ENCODE results near the gene SLC15A4. TPM values are rescaled to one million over a fixed set of nuclear protein-coding genes. Genes with fewer than 3 reads are reported as not detected.

SLC15A4 gene
- total RNA-seq, 1 donor from 2014 or later, result 31.3 TPM

DNA sequence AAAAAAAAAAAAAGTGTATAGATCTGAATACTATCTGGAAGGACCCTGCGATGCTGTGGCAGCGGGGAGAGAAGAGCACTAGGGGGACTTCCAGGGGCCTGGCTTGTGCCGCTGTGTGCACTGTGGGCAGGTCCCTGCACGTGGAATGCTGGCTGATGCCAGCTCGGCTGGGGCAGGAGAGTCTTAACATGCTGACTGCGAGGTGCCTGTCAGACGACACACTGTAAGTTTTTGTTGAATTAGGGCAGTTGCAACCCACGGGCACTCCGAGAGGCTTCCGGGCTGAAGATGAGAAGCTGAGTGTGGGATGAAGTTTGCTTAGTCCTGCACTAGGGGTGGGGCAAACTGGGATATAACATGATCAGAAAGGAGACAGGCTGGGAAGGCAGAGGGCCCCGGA lies 40.2 kb upstream of the SLC15A4 start:
- Mint-ChIP-seq H3K36me3 (ENCODE audit: insufficient read depth) (no peaks in the 10 kb centered on the region), H3K27ac (no peak overlapping the region), H3K4me1 (ENCODE audit: low read depth) (peaks cover 4% of the 10 kb centered on the region), H3K27me3 (peaks cover 2% of the 10 kb centered on the region), H3K9me3 (ENCODE audit: low read depth) (no peaks in the 10 kb centered on the region), H3K4me3 (ENCODE audit: low read depth) (no peak overlapping the region)
- TF ChIP-seq, protein P1, sequence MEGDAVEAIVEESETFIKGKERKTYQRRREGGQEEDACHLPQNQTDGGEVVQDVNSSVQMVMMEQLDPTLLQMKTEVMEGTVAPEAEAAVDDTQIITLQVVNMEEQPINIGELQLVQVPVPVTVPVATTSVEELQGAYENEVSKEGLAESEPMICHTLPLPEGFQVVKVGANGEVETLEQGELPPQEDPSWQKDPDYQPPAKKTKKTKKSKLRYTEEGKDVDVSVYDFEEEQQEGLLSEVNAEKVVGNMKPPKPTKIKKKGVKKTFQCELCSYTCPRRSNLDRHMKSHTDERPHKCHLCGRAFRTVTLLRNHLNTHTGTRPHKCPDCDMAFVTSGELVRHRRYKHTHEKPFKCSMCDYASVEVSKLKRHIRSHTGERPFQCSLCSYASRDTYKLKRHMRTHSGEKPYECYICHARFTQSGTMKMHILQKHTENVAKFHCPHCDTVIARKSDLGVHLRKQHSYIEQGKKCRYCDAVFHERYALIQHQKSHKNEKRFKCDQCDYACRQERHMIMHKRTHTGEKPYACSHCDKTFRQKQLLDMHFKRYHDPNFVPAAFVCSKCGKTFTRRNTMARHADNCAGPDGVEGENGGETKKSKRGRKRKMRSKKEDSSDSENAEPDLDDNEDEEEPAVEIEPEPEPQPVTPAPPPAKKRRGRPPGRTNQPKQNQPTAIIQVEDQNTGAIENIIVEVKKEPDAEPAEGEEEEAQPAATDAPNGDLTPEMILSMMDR (IDR thresholded peaks at IDR 0.05; ENCODE audit: unreplicated experiment), result no peak
- DNase-seq (ENCODE audit: low spot score, unreplicated experiment), result no peak

DNA sequence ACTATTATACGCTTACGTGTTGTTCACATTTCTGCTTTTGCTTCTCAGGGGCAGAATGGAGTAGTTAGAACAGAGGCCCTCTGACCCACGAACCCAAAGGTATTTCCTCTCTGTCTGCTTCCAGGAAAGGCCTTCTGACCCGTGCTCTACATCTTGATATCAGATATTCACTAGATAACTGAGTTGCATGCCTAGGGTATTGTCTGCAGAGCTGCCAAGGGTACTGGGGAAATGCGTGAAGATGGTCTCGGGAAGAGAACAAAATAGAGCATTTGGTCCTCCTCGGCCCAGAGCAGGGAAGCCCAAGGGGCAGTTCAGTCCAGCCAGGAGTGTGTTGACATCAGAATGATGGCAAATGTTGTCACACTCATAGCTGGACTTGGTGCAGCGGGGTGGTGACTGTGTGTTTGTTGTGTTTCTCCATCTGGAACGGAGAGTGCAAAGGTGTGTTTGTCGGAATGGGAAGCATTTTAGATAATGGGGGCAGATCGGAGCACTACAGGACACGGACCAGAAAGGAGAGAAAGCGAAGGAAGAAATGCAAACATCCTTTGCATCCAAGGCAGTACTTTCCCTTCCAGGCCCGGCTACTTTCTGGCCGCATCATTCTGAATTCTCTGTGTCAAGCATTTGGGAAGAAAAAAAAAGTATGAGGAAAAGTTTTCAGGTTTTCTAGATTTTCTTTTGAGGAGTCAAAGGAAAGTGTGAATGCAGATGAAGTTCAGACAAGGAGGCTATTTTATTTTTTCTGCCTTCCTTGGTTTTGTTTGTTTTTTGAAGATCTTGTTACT lies 37.7 kb upstream of the SLC15A4 start:
- Mint-ChIP-seq H3K4me3 (ENCODE audit: low read depth) (no peak overlapping the region), H3K27me3 (peaks cover 3% of the 10 kb centered on the region), H3K9me3 (ENCODE audit: low read depth) (no peaks in the 10 kb centered on the region), H3K27ac (no peak overlapping the region), H3K36me3 (ENCODE audit: insufficient read depth) (no peaks in the 10 kb centered on the region), H3K4me1 (ENCODE audit: low read depth) (peaks cover 4% of the 10 kb centered on the region)
- TF ChIP-seq, protein P1 (IDR thresholded peaks at IDR 0.05; ENCODE audit: unreplicated experiment), result no peak
- DNase-seq (ENCODE audit: low spot score, unreplicated experiment), result no peak

DNA sequence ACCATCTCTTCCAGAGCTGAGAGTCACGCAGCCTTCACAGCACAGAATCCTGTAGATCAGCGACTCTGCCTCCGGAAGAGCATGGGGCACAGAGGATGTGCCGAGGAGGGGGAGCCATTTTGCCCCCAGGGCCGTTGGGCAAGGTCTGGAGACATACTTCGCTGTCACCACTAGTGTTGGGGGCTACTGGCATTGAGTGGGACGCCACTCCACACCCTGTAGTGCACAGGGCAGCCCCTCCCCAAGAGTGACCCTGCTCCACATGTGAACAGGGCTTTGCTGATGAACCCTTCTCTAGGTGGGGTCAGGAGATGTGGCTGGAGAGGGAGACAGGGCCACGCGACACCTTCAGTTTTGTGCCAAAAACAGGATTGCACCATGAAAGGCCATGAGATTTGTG lies 35.6 kb upstream of the SLC15A4 start:
- no peak for DNase-seq (ENCODE audit: low spot score, unreplicated experiment)
- H3K36me3 Mint-ChIP-seq (ENCODE audit: insufficient read depth), result no peaks in the 10 kb centered on the region
- H3K4me3 Mint-ChIP-seq (ENCODE audit: low read depth), result no peak overlapping the region
- H3K27ac Mint-ChIP-seq, result no peak overlapping the region
- no peaks in the 10 kb centered on the region for H3K9me3 Mint-ChIP-seq (ENCODE audit: low read depth)
- H3K27me3 Mint-ChIP-seq, result peaks cover 11% of the 10 kb centered on the region
- TF ChIP-seq, protein P1 (IDR thresholded peaks at IDR 0.05; ENCODE audit: unreplicated experiment), result no peak
- peaks cover 4% of the 10 kb centered on the region for H3K4me1 Mint-ChIP-seq (ENCODE audit: low read depth)

DNA sequence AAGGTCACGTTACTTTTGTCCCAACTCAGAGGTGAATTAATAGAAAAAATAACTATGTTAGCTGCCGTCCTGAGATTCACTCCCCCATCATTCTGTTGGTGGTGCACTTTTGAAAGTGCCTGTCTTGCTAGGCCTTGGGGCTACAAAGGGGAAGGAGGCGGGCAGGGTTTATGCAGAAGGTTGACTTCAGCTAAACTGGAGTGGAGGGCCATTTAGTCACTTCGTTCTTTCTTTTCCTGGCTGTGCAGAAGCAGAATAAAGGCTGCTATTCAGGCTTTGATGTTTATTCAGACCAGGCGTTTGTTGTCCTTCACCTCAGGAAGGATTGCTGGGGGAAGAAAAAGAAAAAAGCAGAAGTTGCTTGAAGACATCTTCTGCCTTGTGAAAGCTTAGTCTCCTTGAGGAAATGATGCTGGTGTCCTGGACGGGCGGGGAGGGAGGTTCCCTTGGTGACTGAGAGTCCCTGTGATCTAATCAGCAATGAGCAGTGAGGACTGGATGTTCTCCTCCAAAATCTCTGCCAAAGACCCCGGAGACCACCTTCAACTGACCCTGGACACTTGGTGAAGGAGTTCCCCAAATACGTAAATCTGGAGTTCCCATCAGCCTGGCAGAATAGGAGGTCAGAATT lies 33.5 kb upstream of the SLC15A4 start:
- TF ChIP-seq, protein P1 (IDR thresholded peaks at IDR 0.05; ENCODE audit: unreplicated experiment), result no peak
- Mint-ChIP-seq H3K4me3 (ENCODE audit: low read depth) (no peak overlapping the region), H3K4me1 (ENCODE audit: low read depth) (peaks cover 4% of the 10 kb centered on the region), H3K27me3 (peaks cover 18% of the 10 kb centered on the region), H3K9me3 (ENCODE audit: low read depth) (no peaks in the 10 kb centered on the region), H3K27ac (no peak overlapping the region), H3K36me3 (ENCODE audit: insufficient read depth) (no peaks in the 10 kb centered on the region)
- DNase-seq (ENCODE audit: low spot score, unreplicated experiment), result no peak

DNA sequence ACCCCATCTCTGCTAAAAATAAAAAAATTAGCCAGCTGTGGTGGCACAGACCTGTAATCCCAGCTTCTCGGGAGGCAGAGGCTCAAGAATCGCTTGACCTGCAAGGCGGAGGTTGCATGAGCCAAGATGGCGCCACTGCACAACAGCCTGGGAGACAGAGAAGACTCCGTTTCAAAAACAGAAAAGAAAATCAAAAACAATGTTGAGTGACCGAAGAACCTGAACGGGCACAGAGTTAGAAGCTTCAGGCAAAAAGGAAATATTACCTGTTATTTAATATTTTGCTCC lies 33.0 kb upstream of the SLC15A4 start:
- DNase-seq (ENCODE audit: low spot score, unreplicated experiment), result no peak
- peaks cover 4% of the 10 kb centered on the region for H3K4me1 Mint-ChIP-seq (ENCODE audit: low read depth)
- peaks cover 21% of the 10 kb centered on the region for H3K27me3 Mint-ChIP-seq
- no peaks in the 10 kb centered on the region for H3K36me3 Mint-ChIP-seq (ENCODE audit: insufficient read depth)
- TF ChIP-seq, protein P1 (IDR thresholded peaks at IDR 0.05; ENCODE audit: unreplicated experiment), result no peak
- H3K4me3 Mint-ChIP-seq (ENCODE audit: low read depth), result no peak overlapping the region
- no peaks in the 10 kb centered on the region for H3K9me3 Mint-ChIP-seq (ENCODE audit: low read depth)
- no peak overlapping the region for H3K27ac Mint-ChIP-seq
